Measurements from ENCODE around the gene GOLGA6A. TPM values are rescaled to one million over a fixed set of nuclear protein-coding genes. Genes with fewer than 3 reads are reported as not detected.
"Not testable (repeated sequence)": the region's sequence is repeated elsewhere in the genome, so short reads cannot be mapped to it uniquely, and the experiment has no call there.

Gene GOLGA6A
- total and polyA plus RNA-seq, 2 of the 13 experiments (the other 11 are each of a cell fraction or from before 2014, with no cell fraction given): 0.04 to 0.22 TPM

- TF ChIP-seq HBP1 (CRISPR knock-in tag; IDR thresholded peaks at IDR 0.05; ENCODE audit: low read depth) (no peak), RFXAP (CRISPR knock-in tag; IDR thresholded peaks at IDR 0.05; ENCODE audit: borderline replicate concordance) (no peak), HDAC2 (CRISPR knock-in tag; IDR thresholded peaks at IDR 0.05) (no peak), ZBTB4 (CRISPR knock-in tag; IDR thresholded peaks at IDR 0.05; ENCODE audit: borderline replicate concordance) (no peak)
Measured at GRCh38 chr15:74060251-74060650, 22.1 kb downstream of the GOLGA6A start (continued).

- POLR2A ChIA-PET; intact Hi-C loops (cut with micrococcal nuclease; ENCODE audit: unreplicated experiment); H3K9me3 ChIP-seq (ENCODE audit: low read length); H3K36me3 ChIP-seq (replicated peaks in 1 of 2; ENCODE audit: control insufficient read depth in 1 of 2, insufficient read depth in 2 of 2, low read length in 2 of 2); H3K4me2 ChIP-seq (ENCODE audit: low read depth, low read length); H2AFZ ChIP-seq (ENCODE audit: low read length); H3K4me1 ChIP-seq (ENCODE audit: insufficient read depth, low read length); H4K20me1 ChIP-seq (ENCODE audit: insufficient read depth, low read length); in situ Hi-C loops (cut with HindIII; ENCODE audit: extremely low pct_ligation_motif_present, low pct_unique_long_range_greater_than_20kb); H3K9ac ChIP-seq (ENCODE audit: insufficient read depth, low read depth, low read length); ATAC-seq; H3K27me3 ChIP-seq (ENCODE audit: control insufficient read depth in 1 of 2, insufficient read depth in 2 of 2, low read length in 2 of 2); H3K4me3 ChIP-seq (replicated peaks in 1 of 3; ENCODE audit: insufficient read depth in 1 of 3, low read depth in 2 of 3, low read length in 3 of 3); H3K27ac ChIP-seq (ENCODE audit: extremely low read length, insufficient read depth, low read length); FAIRE-seq; H3K79me2 ChIP-seq (ENCODE audit: insufficient read depth, low read length); CTCF ChIA-PET (ENCODE audit: low intra/inter-chr PET ratio, low total read pairs); BruUV-seq (replicated peaks); DNase-seq (ENCODE audit: low spot score): not testable (repeated sequence)
- 0% methylated on average over 3 of the region's 6 CpGs for WGBS (ENCODE audit: low lambda C conversion rate)
Measured at GRCh38 chr15:74059050-74059833, 23.1 kb downstream of the GOLGA6A start.

GRCh38 chr15:74056330-74056729 lies 26.0 kb downstream of the GOLGA6A start:
- 75% methylated on average over 3 of the region's 5 CpGs for WGBS (ENCODE audit: low lambda C conversion rate)
- H3K79me2 ChIP-seq (ENCODE audit: insufficient read depth, low read length); H3K27ac ChIP-seq (ENCODE audit: extremely low read length, insufficient read depth, low read length); H3K9ac ChIP-seq (ENCODE audit: insufficient read depth, low read depth, low read length); POLR2A ChIA-PET; H4K20me1 ChIP-seq (ENCODE audit: insufficient read depth, low read length); H2AFZ ChIP-seq (ENCODE audit: low read length); H3K36me3 ChIP-seq (replicated peaks in 1 of 2; ENCODE audit: control insufficient read depth in 1 of 2, insufficient read depth in 2 of 2, low read length in 2 of 2); H3K4me2 ChIP-seq (ENCODE audit: low read depth, low read length); ATAC-seq; CTCF ChIA-PET (ENCODE audit: low intra/inter-chr PET ratio, low total read pairs); FAIRE-seq; H3K27me3 ChIP-seq (ENCODE audit: control insufficient read depth in 1 of 2, insufficient read depth in 2 of 2, low read length in 2 of 2); H3K4me1 ChIP-seq (ENCODE audit: insufficient read depth, low read length); in situ Hi-C loops (cut with HindIII; ENCODE audit: extremely low pct_ligation_motif_present, low pct_unique_long_range_greater_than_20kb); DNase-seq (ENCODE audit: low spot score); intact Hi-C loops (cut with micrococcal nuclease; ENCODE audit: unreplicated experiment); H3K4me3 ChIP-seq (replicated peaks in 1 of 3; ENCODE audit: insufficient read depth in 1 of 3, low read depth in 2 of 3, low read length in 3 of 3); BruUV-seq (replicated peaks); H3K9me3 ChIP-seq (ENCODE audit: low read length): not testable (repeated sequence)

All from HepG2 (cell line).